ENCODE measurements around the gene DYNLT4. TPM values are rescaled to one million over a fixed set of nuclear protein-coding genes. Genes with fewer than 3 reads are reported as not detected.
"Not testable (repeated sequence)": the region's sequence is repeated elsewhere in the genome, so short reads cannot be mapped to it uniquely, and the experiment has no call there.

DYNLT4 gene
- total RNA-seq, 1 donor from 2014 or later: not detected

GRCh38 chr1:44777547-44777946 is 29.6 kb downstream of the DYNLT4 start:
- no peak for DNase-seq (ENCODE audit: low read depth)
- TF ChIP-seq CTCF (conservative IDR thresholded peaks at IDR 0.05; ENCODE audit: low read depth, low read length): no peak
- peak overlapping the region; percentile 89 for H3K4me3 ChIP-seq (ENCODE audit: low read depth, low read length)

GRCh38 chr1:44776730-44777068 is 30.5 kb downstream of the DYNLT4 start:
- TF ChIP-seq CTCF (conservative IDR thresholded peaks at IDR 0.05; ENCODE audit: low read depth, low read length): no peak

GRCh38 chr1:44775930-44776729 is 31.0 kb downstream of the DYNLT4 start:
- DNase-seq (ENCODE audit: low read depth): no peak
- H3K4me3 ChIP-seq (ENCODE audit: low read depth, low read length): peak overlapping the region; percentile 89
- TF ChIP-seq CTCF (conservative IDR thresholded peaks at IDR 0.05; ENCODE audit: low read depth, low read length): no peak

More at GRCh38 chr1:44776730-44777068, 30.5 kb downstream of the DYNLT4 start:
- DNase-seq (ENCODE audit: low read depth): no peak
- peak overlapping the region; percentile 89 for H3K4me3 ChIP-seq (ENCODE audit: low read depth, low read length)

GRCh38 chr1:44775078-44775929 is 31.8 kb downstream of the DYNLT4 start, which contains the start of gene RPS8:
RPS8 (plus strand) TSS chr1:44775540; CDS start chr1:44775597, 57 bp downstream.
- no peak for TF ChIP-seq CTCF (conservative IDR thresholded peaks at IDR 0.05; ENCODE audit: low read depth, low read length)
- peak within 1 kb of the TSS; percentile 89 for H3K4me3 ChIP-seq (ENCODE audit: low read depth, low read length)
- DNase-seq (ENCODE audit: low read depth): peak; percentile 53

GRCh38 chr1:44766421-44766820 is 40.7 kb downstream of the DYNLT4 start:
- not testable (repeated sequence) for DNase-seq (ENCODE audit: low read depth); H3K4me3 ChIP-seq (ENCODE audit: low read depth, low read length)

GRCh38 chr1:44760876-44761275 is 46.3 kb downstream of the DYNLT4 start:
- no peak for TF ChIP-seq CTCF (conservative IDR thresholded peaks at IDR 0.05; ENCODE audit: low read depth, low read length)
- no peak for DNase-seq (ENCODE audit: low read depth)
- H3K4me3 ChIP-seq (ENCODE audit: low read depth, low read length): no peak overlapping the region

- TF ChIP-seq CTCF (conservative IDR thresholded peaks at IDR 0.05; ENCODE audit: low read depth, low read length): no peak
- no peak overlapping the region for H3K4me3 ChIP-seq (ENCODE audit: low read depth, low read length)
- DNase-seq (ENCODE audit: low read depth): no peak
Measured at GRCh38 chr1:44759077-44759476, 48.1 kb downstream of the DYNLT4 start.

Measured in epithelial cell of proximal tubule (primary cell).